NCI-H1930 (cell line): ENCODE data around the gene ATP11A.
"Not testable (repeated sequence)": the region's sequence is repeated elsewhere in the genome, so short reads cannot be mapped to it uniquely, and the experiment has no call there.

Experiments
- DNase-seq, 2 experiments: peaks; one replicate each; lab custom pipeline; 2025; lab: John Stamatoyannopoulos, UW

The ATP11A gene

GRCh38 chr13:112692586-112692985, 2.7 kb downstream of the ATP11A start:
- DNase-seq, result no peak

- DNase-seq, result no peak
These were observed 4.1 kb downstream of the ATP11A start for GRCh38 chr13:112693831-112694497.

- no peak for DNase-seq
These were observed 5.3 kb downstream of the ATP11A start for GRCh38 chr13:112695121-112695520.

- DNase-seq, result no peak
These were observed 6.4 kb downstream of the ATP11A start for GRCh38 chr13:112696001-112696868.

GRCh38 chr13:112696869-112697465, 7.1 kb downstream of the ATP11A start:
- no peak for DNase-seq

GRCh38 chr13:112697756-112698655, 8.2 kb downstream of the ATP11A start:
- no peak for DNase-seq

- no peak for DNase-seq
These were observed 9.6 kb downstream of the ATP11A start for GRCh38 chr13:112699322-112699918.

- DNase-seq, result no peak
These were observed 10.6 kb downstream of the ATP11A start for GRCh38 chr13:112700291-112701060.

GRCh38 chr13:112702341-112702985, 12.6 kb downstream of the ATP11A start:
- no peak for DNase-seq

GRCh38 chr13:112702986-112703379, 13.1 kb downstream of the ATP11A start:
- DNase-seq, result no peak

GRCh38 chr13:112703449-112704284, 13.8 kb downstream of the ATP11A start:
- DNase-seq, result no peak

- no peak for DNase-seq
These were observed 14.7 kb downstream of the ATP11A start for GRCh38 chr13:112704308-112705145.

GRCh38 chr13:112705286-112705685, 15.4 kb downstream of the ATP11A start:
- DNase-seq, result no peak

GRCh38 chr13:112706171-112706570, 16.3 kb downstream of the ATP11A start:
- DNase-seq, result no peak

GRCh38 chr13:112708560-112709240, 18.9 kb downstream of the ATP11A start:
- no peak for DNase-seq

GRCh38 chr13:112709316-112709715, 19.5 kb downstream of the ATP11A start:
- DNase-seq, result not testable (repeated sequence)
